Breast epithelium (tissue), 3 donors: ENCODE results near the gene IQCE.

ENCODE experiments used
- POLR2A ChIP-seq: fragments of 450-650 bp; IDR thresholded peaks from one replicate; pipeline ENCODE4 v1.6.1; 2016; ENCODE audit warnings: antibody characterized with exemption, mild to moderate bottlenecking, moderate library complexity
- POLR2AphosphoS5 ChIP-seq, 3 donors: sonication (generic); formaldehyde crosslinking; IDR thresholded peaks; one replicate each; pipeline ENCODE4 v1.6.1; 2017; ENCODE audit warnings: antibody characterized with exemption in 3 of 3
- TF ChIP-seq, protein P1 (sequence below), 3 donors: fragments of 450-650 bp; IDR thresholded peaks; one replicate each; pipeline ENCODE4 v1.5.1; 2016 to 2017; ENCODE audit warnings: antibody characterized with exemption in 3 of 3, mild to moderate bottlenecking in 3 of 3, moderate library complexity in 3 of 3

DNA sequence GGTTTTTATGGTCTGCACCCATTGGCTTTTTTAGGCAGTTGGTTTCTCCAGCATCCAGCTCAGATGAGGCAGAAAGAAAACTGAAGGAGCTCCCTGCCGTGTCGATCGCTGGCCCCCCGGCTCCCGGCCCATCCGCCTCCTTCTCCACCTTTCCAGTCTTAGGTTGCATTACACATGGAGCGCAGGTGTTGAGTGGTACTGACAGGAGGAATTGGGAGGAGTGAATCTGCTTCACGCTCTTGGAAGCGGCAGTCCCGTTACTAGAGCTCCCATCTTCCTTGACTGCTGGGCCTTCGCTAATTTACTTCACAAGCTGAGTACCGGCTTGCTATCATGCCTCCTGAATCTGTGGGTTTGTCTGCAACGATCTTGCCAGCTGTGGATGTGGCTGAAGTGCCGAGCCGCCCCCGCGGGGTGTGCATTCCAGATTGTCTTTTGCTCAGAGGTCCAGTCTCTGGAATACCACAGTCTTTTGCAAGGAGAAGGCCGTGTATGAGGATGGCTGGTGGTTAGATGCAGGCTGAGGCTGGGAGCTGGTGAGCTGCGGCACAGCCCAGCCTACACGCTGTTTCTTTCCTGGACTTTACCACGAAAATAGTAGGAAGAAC lies 17.1 kb downstream of the IQCE start:
- TF ChIP-seq, protein P1, sequence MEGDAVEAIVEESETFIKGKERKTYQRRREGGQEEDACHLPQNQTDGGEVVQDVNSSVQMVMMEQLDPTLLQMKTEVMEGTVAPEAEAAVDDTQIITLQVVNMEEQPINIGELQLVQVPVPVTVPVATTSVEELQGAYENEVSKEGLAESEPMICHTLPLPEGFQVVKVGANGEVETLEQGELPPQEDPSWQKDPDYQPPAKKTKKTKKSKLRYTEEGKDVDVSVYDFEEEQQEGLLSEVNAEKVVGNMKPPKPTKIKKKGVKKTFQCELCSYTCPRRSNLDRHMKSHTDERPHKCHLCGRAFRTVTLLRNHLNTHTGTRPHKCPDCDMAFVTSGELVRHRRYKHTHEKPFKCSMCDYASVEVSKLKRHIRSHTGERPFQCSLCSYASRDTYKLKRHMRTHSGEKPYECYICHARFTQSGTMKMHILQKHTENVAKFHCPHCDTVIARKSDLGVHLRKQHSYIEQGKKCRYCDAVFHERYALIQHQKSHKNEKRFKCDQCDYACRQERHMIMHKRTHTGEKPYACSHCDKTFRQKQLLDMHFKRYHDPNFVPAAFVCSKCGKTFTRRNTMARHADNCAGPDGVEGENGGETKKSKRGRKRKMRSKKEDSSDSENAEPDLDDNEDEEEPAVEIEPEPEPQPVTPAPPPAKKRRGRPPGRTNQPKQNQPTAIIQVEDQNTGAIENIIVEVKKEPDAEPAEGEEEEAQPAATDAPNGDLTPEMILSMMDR (IDR thresholded peaks at IDR 0.05) = no peak
- TF ChIP-seq POLR2A (no peak), POLR2AphosphoS5 (IDR thresholded peaks at IDR 0.05) (no peak)
